Smooth muscle cell (in vitro differentiated cells): ENCODE data around the gene BCL2L2. TPM values are rescaled to one million over a fixed set of nuclear protein-coding genes. Genes with fewer than 3 reads are reported as not detected.

ENCODE experiments used
- DNase-seq: peaks from one replicate; lab custom pipeline; 2025; ENCODE audit not compliant: unreplicated experiment; lab: John Stamatoyannopoulos, UW
- H2AFZ ChIP-seq: fragments of 200-600 bp; sonication (generic); 2 replicates; pipeline ENCODE4 v1.6.0; 2016; ENCODE audit warnings: antibody characterized with exemption, low read depth, mild to moderate bottlenecking
- H3F3A ChIP-seq: fragments of 200-600 bp; sonication (generic); 2 replicates; pipeline ENCODE4 v1.6.0; 2017; ENCODE audit warnings: antibody characterized with exemption, low read depth
- H3K27ac ChIP-seq: fragments of 200-600 bp; sonication (generic); 2 replicates; pipeline ENCODE4 v1.5.1; 2016; ENCODE audit warnings: low read depth, mild to moderate bottlenecking
- H3K27me3 ChIP-seq: fragments of 200-600 bp; sonication (generic); 2 replicates; pipeline ENCODE4 v1.6.1; 2016; ENCODE audit warnings: low read depth, mild to moderate bottlenecking
- H3K36me3 ChIP-seq: fragments of 200-600 bp; sonication (generic); 2 replicates; pipeline ENCODE4 v1.5.1; 2016; ENCODE audit warnings: low read depth
- H3K4me1 ChIP-seq: fragments of 200-600 bp; sonication (generic); 2 replicates; pipeline ENCODE4 v1.5.1; 2016; ENCODE audit warnings: low read depth
- H3K4me2 ChIP-seq: fragments of 200-600 bp; sonication (generic); 2 replicates; pipeline ENCODE4 v1.6.0; 2016; ENCODE audit warnings: mild to moderate bottlenecking
- H3K4me3 ChIP-seq: fragments of 200-600 bp; sonication (generic); 2 replicates; pipeline ENCODE4 v1.5.1; 2016; ENCODE audit warnings: mild to moderate bottlenecking
- H3K79me2 ChIP-seq: fragments of 200-600 bp; sonication (generic); 2 replicates; pipeline ENCODE4 v1.6.0; 2016; ENCODE audit warnings: low read depth, mild to moderate bottlenecking
- H3K9ac ChIP-seq: fragments of 200-600 bp; sonication (generic); 2 replicates; pipeline ENCODE4 v1.6.0; 2016; ENCODE audit warnings: low read depth
- H3K9me3 ChIP-seq: fragments of 200-600 bp; sonication (generic); replicated peaks from 2 replicates; pipeline ENCODE4 v1.5.1; 2016; ENCODE audit warnings: low read depth
- H4K20me1 ChIP-seq: fragments of 200-600 bp; sonication (generic); 2 replicates; pipeline ENCODE4 v1.6.0; 2016; ENCODE audit warnings: low read depth
- WGBS: methylation state at CpG from one replicate; pipeline ENCODE4 v1.1.7; 2016; ENCODE audit warnings: low lambda C conversion rate; 5-methylcytosine and 5-hydroxymethylcytosine counted together
- polyA plus RNA-seq: library from polyadenylated mRNA; unstranded; fragments of >200 nt; fragmentation: Nextera tagmentation; extraction: Ambion mirVana; gene quantifications from 2 replicates; pipeline ENCODE4 v1.2.1, GENCODE V29; 2016
- total RNA-seq: library from RNA; depleted of rRNA; stranded (reverse); fragments of >200 nt; gene quantifications from 2 replicates; pipeline ENCODE4 v1.2.3, GENCODE V29; 2014
- TF ChIP-seq, protein P1 (sequence below): fragments of 200-600 bp; sonication (generic); IDR thresholded peaks from 2 replicates; pipeline ENCODE4 v1.5.1; 2017; ENCODE audit warnings: borderline replicate concordance, mild to moderate bottlenecking, antibody characterized with exemption; ENCODE audit not compliant: insufficient read depth, poor library complexity, severe bottlenecking

Gene BCL2L2
- total and polyA plus RNA-seq, 2 experiments from 2014 or later: 1.6 to 11.7 TPM

DNA sequence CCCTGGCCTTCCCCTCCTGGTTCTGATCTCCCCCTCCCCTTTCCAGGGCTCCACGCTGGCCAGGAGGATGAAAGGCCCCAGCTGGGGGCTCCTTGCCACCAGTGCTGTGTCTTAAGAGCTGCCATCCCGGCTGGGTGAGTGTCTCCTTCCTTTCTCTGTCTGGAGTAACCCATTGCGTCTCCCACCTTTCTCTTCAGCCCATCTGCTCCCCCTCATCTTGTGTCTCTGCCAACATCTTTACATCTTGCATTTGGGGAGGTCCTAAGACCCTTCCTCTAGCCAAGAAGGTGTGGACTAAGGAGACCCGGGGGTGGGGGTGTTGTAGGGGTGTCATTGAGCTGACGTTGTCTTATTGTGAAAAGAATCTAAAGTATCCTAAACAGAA is 505 bp downstream of the BCL2L2 start:
- Histone ChIP-seq H3K27me3 (no peaks in the 10 kb centered on the region), H3K9ac (peak overlapping the region; percentile 92), H4K20me1 (peaks cover 43% of the 10 kb centered on the region), H3F3A (peaks cover 14% of the 10 kb centered on the region), H3K9me3 (no peaks in the 10 kb centered on the region), H3K79me2 (peaks cover 56% of the 10 kb centered on the region), H3K4me1 (peaks cover 20% of the 10 kb centered on the region), H2AFZ (peak overlapping the region; percentile 81), H3K4me3 (peak overlapping the region; percentile 98), H3K4me2 (peak overlapping the region; percentile 99), H3K27ac (peak overlapping the region; percentile 77), H3K36me3 (no peaks in the 10 kb centered on the region)
- WGBS: 23% methylated on average over 5 of the region's 5 CpGs
- DNase-seq: no peak
- TF ChIP-seq, protein P1, sequence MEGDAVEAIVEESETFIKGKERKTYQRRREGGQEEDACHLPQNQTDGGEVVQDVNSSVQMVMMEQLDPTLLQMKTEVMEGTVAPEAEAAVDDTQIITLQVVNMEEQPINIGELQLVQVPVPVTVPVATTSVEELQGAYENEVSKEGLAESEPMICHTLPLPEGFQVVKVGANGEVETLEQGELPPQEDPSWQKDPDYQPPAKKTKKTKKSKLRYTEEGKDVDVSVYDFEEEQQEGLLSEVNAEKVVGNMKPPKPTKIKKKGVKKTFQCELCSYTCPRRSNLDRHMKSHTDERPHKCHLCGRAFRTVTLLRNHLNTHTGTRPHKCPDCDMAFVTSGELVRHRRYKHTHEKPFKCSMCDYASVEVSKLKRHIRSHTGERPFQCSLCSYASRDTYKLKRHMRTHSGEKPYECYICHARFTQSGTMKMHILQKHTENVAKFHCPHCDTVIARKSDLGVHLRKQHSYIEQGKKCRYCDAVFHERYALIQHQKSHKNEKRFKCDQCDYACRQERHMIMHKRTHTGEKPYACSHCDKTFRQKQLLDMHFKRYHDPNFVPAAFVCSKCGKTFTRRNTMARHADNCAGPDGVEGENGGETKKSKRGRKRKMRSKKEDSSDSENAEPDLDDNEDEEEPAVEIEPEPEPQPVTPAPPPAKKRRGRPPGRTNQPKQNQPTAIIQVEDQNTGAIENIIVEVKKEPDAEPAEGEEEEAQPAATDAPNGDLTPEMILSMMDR: no peak

DNA sequence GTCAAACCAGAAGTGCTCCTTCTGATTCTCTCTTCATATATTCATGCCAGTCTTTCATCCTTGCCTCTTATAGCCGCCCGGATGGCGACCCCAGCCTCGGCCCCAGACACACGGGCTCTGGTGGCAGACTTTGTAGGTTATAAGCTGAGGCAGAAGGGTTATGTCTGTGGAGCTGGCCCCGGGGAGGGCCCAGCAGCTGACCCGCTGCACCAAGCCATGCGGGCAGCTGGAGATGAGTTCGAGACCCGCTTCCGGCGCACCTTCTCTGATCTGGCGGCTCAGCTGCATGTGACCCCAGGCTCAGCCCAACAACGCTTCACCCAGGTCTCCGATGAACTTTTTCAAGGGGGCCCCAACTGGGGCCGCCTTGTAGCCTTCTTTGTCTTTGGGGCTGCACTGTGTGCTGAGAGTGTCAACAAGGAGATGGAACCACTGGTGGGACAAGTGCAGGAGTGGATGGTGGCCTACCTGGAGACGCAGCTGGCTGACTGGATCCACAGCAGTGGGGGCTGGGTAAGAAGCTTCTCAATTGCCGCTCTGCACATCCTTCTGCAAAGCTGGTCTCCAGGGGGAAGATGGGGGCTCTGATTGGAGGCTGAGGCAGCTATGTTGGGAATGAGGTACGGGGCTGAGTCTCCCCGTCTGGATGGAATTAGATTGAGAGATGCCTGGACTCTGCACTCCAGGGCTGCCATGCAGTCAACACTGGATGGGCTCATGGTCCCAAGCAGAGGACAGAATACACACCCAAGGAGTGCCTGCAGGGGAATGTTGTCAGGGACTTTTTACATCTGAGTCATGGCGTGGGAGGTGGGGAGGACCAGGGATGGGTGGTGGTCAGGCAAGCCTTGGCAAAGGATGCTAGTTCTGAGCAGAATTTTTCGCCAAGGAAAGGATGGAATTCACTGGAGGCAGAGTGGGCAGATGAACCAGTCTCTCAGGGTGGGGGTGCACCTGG is 1.3 kb downstream of the BCL2L2 start:
- no peak for DNase-seq
- H3K36me3 ChIP-seq: no peaks in the 10 kb centered on the region
- peak overlapping the region; percentile 99 for H3K4me2 ChIP-seq
- 93% methylated on average over 22 of the region's 22 CpGs for WGBS
- peaks cover 6% of the 10 kb centered on the region for H3F3A ChIP-seq
- H3K9me3 ChIP-seq: no peaks in the 10 kb centered on the region
- peak overlapping the region; percentile 98 for H3K4me3 ChIP-seq
- TF ChIP-seq, protein P1: no peak
- H3K27me3 ChIP-seq: no peaks in the 10 kb centered on the region
- no peak overlapping the region for H2AFZ ChIP-seq
- peaks cover 18% of the 10 kb centered on the region for H3K4me1 ChIP-seq
- peaks cover 56% of the 10 kb centered on the region for H3K79me2 ChIP-seq
- peaks cover 46% of the 10 kb centered on the region for H4K20me1 ChIP-seq
- peak overlapping the region; percentile 92 for H3K9ac ChIP-seq
- peak overlapping the region; percentile 77 for H3K27ac ChIP-seq

DNA sequence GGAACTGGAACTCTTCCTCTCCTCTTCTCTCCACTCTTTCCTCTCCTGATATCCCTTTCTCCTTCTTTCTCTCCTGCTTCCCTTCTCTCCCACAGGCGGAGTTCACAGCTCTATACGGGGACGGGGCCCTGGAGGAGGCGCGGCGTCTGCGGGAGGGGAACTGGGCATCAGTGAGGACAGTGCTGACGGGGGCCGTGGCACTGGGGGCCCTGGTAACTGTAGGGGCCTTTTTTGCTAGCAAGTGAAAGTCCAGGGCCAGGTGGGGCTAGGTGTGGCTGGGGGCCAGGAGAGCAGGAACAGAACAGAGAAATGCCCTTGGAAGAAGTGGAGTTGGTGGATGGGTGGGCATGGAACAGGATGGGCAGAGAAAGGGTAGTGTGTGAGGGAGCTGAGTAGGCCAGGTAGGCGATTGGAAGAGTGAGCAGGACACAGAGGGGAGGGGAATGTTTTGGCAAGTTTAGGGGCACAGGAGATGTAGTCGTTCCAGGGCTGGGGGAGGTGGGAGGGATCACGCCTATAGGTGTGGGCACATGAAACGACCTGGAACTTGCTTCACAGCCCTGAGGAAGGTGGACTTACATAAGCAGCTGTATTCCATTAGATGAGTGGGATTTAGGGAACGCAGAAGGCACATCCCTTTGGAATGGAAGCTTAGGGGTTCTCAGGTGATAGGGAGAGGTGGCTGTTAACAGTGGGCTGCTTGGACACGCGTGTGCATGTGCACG is 2.2 kb downstream of the BCL2L2 start:
- TF ChIP-seq, protein P1: no peak
- Histone ChIP-seq H3K27ac (no peak overlapping the region), H3K4me1 (peaks cover 16% of the 10 kb centered on the region), H3F3A (peaks cover 6% of the 10 kb centered on the region), H3K4me3 (no peak overlapping the region), H3K9me3 (no peaks in the 10 kb centered on the region), H3K27me3 (no peaks in the 10 kb centered on the region), H2AFZ (no peak overlapping the region), H3K79me2 (peaks cover 56% of the 10 kb centered on the region), H3K4me2 (peak overlapping the region; percentile 99), H3K36me3 (no peaks in the 10 kb centered on the region), H4K20me1 (peaks cover 46% of the 10 kb centered on the region), H3K9ac (no peak overlapping the region)
- DNase-seq: no peak
- WGBS: 98% methylated on average over 17 of the region's 17 CpGs
